ENCODE data around the gene PGGHG. TPM values are rescaled to one million over a fixed set of nuclear protein-coding genes. Genes with fewer than 3 reads are reported as not detected.
"Not testable (repeated sequence)": the region's sequence is repeated elsewhere in the genome, so short reads cannot be mapped to it uniquely, and the experiment has no call there.

PGGHG gene
- total RNA-seq, 1 experiment from 2014 or later = 8.5 TPM

DNA sequence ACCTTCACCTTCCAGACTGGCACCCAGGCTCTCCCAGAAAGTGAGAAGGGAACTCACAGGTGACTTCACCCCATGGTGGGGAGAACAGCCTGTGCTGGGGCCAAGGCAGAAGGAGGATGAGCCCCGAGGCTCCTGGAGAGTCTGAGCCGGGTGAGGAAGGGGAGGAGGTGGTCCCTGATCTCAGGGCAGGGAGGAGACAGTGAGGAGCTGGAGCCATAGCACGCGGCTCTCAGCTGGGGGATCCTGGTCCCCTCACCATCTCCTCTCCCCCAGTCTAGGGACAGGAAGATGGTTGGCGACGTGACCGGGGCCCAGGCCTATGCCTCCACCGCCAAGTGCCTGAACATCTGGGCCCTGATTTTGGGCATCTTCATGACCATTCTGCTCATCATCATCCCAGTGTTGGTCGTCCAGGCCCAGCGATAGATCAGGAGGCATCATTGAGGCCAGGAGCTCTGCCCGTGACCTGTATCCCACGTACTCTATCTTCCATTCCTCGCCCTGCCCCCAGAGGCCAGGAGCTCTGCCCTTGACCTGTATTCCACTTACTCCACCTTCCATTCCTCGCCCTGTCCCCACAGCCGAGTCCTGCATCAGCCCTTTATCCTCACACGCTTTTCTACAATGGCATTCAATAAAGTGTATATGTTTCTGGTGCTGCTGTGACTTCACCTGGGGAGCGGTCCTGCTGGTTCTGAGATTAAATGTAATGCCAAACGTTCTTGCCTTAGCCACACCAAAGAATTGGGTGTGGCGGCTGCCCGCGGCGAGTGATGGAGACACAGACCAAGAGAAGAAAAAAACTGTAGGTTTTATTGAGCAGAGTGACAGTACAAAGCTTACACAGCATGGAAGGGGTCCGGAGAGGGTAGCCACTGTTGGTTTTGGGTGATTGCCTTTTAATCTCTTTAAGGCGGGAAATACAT lies 20.1 kb downstream of the PGGHG start:
- not testable (repeated sequence) for DNase-seq; H3K9me3 ChIP-seq (replicated peaks); H3K27ac ChIP-seq; H3K36me3 ChIP-seq; H3K27me3 ChIP-seq
- peaks cover 15% of the 10 kb centered on the region for H3K4me1 ChIP-seq
- peak overlapping the region; percentile 59 for H3K4me3 ChIP-seq

GRCh38 chr11:309979-310572 lies 21.1 kb downstream of the PGGHG start:
- DNase-seq = not testable (repeated sequence)
- H3K4me1 ChIP-seq = peaks cover 15% of the 10 kb centered on the region

DNA sequence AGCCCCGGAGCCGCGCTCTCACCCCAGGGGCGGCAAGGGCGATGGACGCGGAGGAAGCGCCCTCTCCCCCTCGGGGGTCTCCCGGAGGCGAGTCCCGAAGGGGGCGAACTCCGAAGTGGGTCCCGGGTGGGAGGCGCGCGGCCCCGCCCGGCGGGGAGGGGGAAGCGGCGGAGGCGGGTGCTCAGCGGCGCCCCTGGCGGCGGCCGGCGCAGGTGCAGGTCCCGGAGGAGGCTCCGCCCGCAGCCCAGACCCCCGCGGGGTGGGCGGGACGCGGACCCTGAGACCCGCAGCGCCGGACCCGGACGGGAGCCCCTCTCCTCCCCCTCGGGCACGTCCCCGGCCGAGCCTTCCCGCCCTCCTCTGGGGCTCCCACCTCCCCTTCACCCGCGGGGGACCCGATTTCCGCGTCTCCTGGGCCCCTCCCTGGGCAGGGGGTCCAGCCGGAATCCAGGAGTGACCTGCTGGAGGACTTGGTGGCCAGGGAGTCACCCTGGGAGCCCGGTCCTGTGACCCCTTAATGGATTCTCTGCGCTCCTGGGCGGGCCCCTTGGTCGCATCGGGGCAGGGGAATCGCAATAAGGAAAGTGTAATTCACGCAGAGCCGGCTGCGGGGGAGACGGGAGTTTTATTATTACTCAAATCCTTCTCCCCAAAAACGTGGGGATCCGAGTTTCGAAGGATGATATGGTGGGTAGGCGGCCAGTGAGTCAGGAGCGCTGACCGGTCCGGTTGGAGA lies 22.3 kb downstream of the PGGHG start:
- not testable (repeated sequence) for H3K9me3 ChIP-seq (replicated peaks); H3K27me3 ChIP-seq; H3K36me3 ChIP-seq; DNase-seq; H3K27ac ChIP-seq; H3K4me3 ChIP-seq
- H3K4me1 ChIP-seq = peaks cover 15% of the 10 kb centered on the region

More at GRCh38 chr11:309979-310572, 21.1 kb downstream of the PGGHG start:
- not testable (repeated sequence) for H3K36me3 ChIP-seq; H3K27ac ChIP-seq; H3K9me3 ChIP-seq (replicated peaks); H3K4me3 ChIP-seq; H3K27me3 ChIP-seq

DNA sequence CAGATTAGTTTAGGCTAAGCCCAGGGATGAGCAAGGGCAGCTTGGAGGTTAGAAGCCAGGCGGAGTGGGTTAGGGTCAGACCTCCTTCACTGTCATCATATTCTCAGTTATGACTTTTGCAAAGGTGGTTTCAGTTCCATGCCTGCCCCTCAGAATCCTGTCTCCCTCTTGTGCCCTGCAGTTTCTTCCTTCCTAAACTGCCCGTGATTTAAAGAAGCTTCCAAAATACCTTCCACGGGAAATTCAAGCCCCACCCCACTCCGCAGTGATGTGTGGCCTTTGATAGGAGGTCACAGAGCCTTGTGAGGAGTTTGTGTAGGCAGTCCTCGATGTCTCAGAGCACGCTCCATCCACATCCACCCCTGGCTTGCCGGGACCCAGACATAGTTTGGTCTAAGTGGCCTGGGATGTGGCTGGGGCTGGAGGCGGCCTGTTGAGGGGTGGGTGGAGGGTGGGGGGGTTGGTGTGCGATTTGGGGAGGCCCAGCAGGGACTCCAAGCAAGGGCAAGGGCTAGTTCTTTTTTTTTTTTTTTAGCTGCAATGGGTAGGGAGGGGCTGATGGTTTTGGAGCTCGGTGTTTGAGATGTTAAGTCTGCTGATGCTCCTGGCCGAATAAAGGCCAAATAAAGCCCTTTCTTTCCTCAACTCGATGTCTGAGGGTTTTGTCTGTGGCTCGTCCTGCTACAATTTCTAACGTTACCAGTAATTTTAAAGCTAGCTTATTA lies 23.3 kb downstream of the PGGHG start:
- DNase-seq = no peak
- no peak overlapping the region for H3K27ac ChIP-seq
- H3K27me3 ChIP-seq = no peaks in the 10 kb centered on the region
- no peaks in the 10 kb centered on the region for H3K9me3 ChIP-seq (replicated peaks)
- no peaks in the 10 kb centered on the region for H3K36me3 ChIP-seq
- H3K4me3 ChIP-seq = no peak overlapping the region
- peaks cover 11% of the 10 kb centered on the region for H3K4me1 ChIP-seq

DNA sequence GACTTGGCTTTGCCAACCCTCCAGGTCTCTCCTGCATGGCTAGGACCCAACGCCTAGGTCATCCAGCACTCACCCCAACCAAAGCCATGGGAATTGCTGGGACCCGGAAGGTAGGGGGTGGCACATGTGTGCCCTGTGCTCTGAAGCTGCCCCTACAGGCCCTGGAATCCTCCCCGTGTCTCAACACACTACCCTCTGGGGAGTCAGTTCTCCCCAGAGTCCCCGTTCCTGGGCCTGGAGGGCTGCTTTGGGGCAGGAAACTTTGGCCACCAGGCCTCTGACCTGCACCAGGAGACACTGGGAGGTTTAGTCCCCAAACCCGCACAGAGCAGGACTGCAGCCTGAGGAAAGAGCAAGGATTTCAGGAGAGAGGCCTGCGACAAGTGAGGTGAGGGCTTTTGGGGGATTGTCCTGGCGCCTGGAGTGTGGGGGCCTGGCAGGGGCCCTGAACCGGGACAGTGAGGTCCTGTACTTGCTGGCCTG lies 24.4 kb downstream of the PGGHG start:
- Histone ChIP-seq H3K9me3 (replicated peaks) (no peaks in the 10 kb centered on the region), H3K4me1 (peaks cover 7% of the 10 kb centered on the region), H3K27ac (no peak overlapping the region), H3K36me3 (no peaks in the 10 kb centered on the region), H3K4me3 (no peak overlapping the region), H3K27me3 (no peaks in the 10 kb centered on the region)
- no peak for DNase-seq

DNA sequence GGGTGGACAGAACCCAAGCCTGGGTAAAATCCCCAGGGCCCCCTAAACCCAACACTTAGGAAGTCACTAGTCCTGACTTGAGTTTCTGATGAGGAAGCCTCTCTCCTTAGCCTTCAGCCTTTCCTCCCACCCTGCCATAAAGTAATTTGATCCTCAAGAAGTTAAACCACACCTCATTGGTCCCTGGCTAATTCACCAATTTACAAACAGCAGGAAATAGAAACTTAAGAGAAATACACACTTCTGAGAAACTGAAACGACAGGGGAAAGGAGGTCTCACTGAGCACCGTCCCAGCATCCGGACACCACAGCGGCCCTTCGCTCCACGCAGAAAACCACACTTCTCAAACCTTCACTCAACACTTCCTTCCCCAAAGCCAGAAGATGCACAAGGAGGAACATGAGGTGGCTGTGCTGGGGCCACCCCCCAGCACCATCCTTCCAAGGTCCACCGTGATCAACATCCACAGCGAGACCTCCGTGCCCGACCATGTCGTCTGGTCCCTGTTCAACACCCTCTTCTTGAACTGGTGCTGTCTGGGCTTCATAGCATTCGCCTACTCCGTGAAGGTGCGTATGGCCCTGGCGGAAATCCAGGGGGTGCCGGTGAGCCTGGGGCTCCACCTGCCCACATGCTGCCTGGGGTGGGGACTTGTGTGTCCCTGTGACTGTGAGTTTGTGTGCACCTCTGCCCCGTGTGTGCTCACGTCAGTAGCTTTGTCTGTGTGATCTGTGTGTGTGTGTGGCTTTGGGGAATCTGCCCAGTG lies 25.0 kb downstream of the PGGHG start, which contains the start of gene IFITM1:
Gene IFITM1, plus strand, starts transcription at position 254 of the 767 bp plus-strand sequence. Its CDS starts 131 bp downstream, at position 385.
- Histone ChIP-seq H3K4me3 (no peak within 1 kb of the TSS), H3K9me3 (replicated peaks) (no peaks in the 10 kb centered on the region), H3K27ac (no peak within 1 kb of the TSS), H3K4me1 (peaks cover 7% of the 10 kb centered on the region), H3K27me3 (no peaks in the 10 kb centered on the region), H3K36me3 (no peaks in the 10 kb centered on the region)
- peak in 1 of 2 experiments; percentile 46 for DNase-seq

GRCh38 chr11:314554-314875 lies 25.6 kb downstream of the PGGHG start:
- H3K4me3 ChIP-seq = not testable (repeated sequence)

GRCh38 chr11:315051-315481 lies 26.1 kb downstream of the PGGHG start:
- Histone ChIP-seq H3K9me3 (replicated peaks) (no peaks in the 10 kb centered on the region), H3K4me1 (peaks cover 5% of the 10 kb centered on the region; the same call in 1 of the 2 replicates), H3K27me3 (no peaks in the 10 kb centered on the region), H3K4me3 (no peak overlapping the region), H3K36me3 (no peaks in the 10 kb centered on the region), H3K27ac (no peak overlapping the region)
- DNase-seq = no peak

More at GRCh38 chr11:314554-314875, 25.6 kb downstream of the PGGHG start:
- H3K27ac ChIP-seq; H3K36me3 ChIP-seq; DNase-seq; H3K4me1 ChIP-seq; H3K9me3 ChIP-seq (replicated peaks); H3K27me3 ChIP-seq: not testable (repeated sequence)

- Histone ChIP-seq H3K27me3 (no peaks in the 10 kb centered on the region), H3K36me3 (no peaks in the 10 kb centered on the region), H3K4me3 (no peak overlapping the region), H3K4me1 (peaks cover 5% of the 10 kb centered on the region; the same call in 1 of the 2 replicates), H3K9me3 (replicated peaks) (no peaks in the 10 kb centered on the region), H3K27ac (no peak overlapping the region)
- no peak for DNase-seq
These were observed 26.6 kb downstream of the PGGHG start for GRCh38 chr11:315516-315994.

DNA sequence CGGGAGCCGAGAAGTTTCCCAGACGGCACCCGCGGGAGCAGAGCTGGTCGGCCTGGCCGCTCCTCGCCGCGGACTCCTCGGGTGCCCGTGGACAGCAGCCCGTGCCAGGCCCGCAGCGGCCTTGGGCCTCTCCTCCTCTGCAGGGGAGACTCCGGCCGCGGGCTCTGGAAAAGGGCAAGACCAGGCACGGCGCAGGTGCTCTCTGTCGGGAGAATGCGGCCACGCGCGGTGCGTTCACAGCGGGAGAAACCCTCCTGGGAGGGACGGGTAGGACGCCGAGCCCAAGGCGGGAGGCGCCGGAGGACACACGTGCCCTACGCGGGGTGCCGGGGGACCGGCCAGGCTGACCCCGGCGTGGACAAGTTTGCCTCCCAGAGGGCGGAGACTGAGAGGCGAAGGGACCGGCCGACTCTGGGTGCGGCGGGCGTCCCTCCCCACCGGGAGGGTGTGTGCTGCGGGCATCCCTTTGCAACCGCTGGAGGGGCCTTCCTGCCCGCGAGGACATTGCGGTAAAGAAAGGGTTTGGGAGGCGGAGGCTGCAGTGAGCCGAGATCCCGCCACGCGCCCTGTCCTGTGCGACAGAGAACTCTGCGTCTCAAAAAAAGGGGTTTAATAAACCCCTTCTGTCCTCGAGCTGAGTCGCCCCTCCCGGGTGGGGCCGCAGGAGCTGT lies 27.2 kb downstream of the PGGHG start:
- H3K27ac ChIP-seq = no peak overlapping the region
- H3K36me3 ChIP-seq = no peaks in the 10 kb centered on the region
- H3K4me1 ChIP-seq = peaks cover 5% of the 10 kb centered on the region; the same call in 1 of the 2 replicates
- no peaks in the 10 kb centered on the region for H3K27me3 ChIP-seq
- H3K4me3 ChIP-seq = no peak overlapping the region
- DNase-seq = no peak
- H3K9me3 ChIP-seq (replicated peaks) = no peaks in the 10 kb centered on the region

GRCh38 chr11:316891-317301 lies 28.0 kb downstream of the PGGHG start:
- no peak overlapping the region for H3K4me3 ChIP-seq
- H3K36me3 ChIP-seq = no peaks in the 10 kb centered on the region
- H3K9me3 ChIP-seq (replicated peaks) = no peaks in the 10 kb centered on the region
- no peak for DNase-seq
- H3K27me3 ChIP-seq = no peaks in the 10 kb centered on the region
- H3K4me1 ChIP-seq = peaks cover 5% of the 10 kb centered on the region; the same call in 1 of the 2 replicates
- H3K27ac ChIP-seq = no peak overlapping the region

DNA sequence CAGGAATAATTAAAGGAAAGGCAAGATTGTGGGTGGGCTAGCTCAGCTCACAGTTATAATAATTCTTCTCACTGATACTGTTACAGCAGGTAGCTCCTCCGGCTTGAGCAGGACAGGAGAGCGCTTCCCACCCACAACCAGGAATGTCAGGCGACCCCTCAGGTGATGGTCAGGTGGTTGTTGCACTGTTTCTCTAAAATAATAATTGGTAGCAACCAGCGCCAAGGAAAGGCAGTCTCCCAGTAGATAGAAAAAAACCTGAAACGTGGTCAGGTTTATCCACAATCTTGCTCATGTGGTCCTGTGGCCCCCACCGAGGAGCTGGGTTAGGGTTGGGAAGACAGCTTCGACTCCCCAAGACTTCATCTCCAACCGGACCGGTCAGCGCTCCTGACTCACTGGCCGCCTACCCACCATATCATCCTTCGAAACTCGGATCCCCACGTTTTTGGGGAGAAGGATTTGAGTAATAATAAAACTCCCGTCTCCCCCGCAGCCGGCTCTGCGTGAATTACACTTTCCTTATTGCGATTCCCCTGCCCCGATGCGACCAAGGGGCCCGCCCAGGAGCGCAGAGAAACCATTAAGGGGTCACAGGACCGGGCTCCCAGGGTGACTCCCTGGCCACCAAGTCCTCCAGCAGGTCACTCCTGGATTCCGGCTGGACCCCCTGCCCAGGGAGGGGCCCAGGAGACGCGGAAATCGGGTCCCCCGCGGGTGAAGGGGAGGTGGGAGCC lies 28.9 kb downstream of the PGGHG start:
- not testable (repeated sequence) for H3K9me3 ChIP-seq (replicated peaks); H3K36me3 ChIP-seq; H3K4me1 ChIP-seq; H3K4me3 ChIP-seq; DNase-seq; H3K27me3 ChIP-seq; H3K27ac ChIP-seq

Data from SJCRH30 (cell line).